HL-60 (cell line): ENCODE results near the gene SPRR2D.
A peak's percentile ranks its signal among the peaks of the same experiment; 100 is the strongest.

Source experiments
- DNase-seq, 2 experiments: peaks; one replicate each; pipeline ENCODE4 v3.0.0-alpha.2; 2010 to 2020; ENCODE audit warnings: low read depth in 1 of 2, low spot score in 1 of 2
- H3K27ac ChIP-seq: fragments of 250-450 bp; sonication (Bioruptor Pico); replicated peaks from 2 replicates; pipeline ENCODE4 v1.5.1; 2020; ENCODE audit warnings: mild to moderate bottlenecking, moderate library complexity
- H3K27me3 ChIP-seq: fragments of 250-450 bp; sonication (Bioruptor Pico); 2 replicates; pipeline ENCODE4 v1.5.1; 2021; ENCODE audit warnings: mild to moderate bottlenecking, moderate library complexity; ENCODE audit not compliant: insufficient read depth, poor library complexity, severe bottlenecking
- H3K4me3 ChIP-seq: replicated peaks from 2 replicates; pipeline ENCODE4 v1.5.1; 2011; ENCODE audit warnings: mild to moderate bottlenecking, control low read depth, low read length; ENCODE audit not compliant: insufficient read depth
- CTCF ChIP-seq: IDR thresholded peaks from one replicate; pipeline ENCODE4 v1.5.1; 2011; ENCODE audit warnings: low read length, control low read depth, inconsistent platforms; ENCODE audit not compliant: insufficient read depth
- GABPA ChIP-seq: IDR thresholded peaks from 2 replicates; pipeline ENCODE4 v1.6.1; 2012; ENCODE audit warnings: low read depth
- POLR2AphosphoS5 ChIP-seq: IDR thresholded peaks from 2 replicates; pipeline ENCODE4 v1.6.1; 2012; ENCODE audit warnings: low read depth
- REST ChIP-seq: IDR thresholded peaks from 2 replicates; pipeline ENCODE4 v1.6.1; 2012; ENCODE audit warnings: low read depth; ENCODE audit not compliant: insufficient replicate concordance
- SPI1 ChIP-seq: IDR thresholded peaks from 2 replicates; pipeline ENCODE4 v1.6.1; 2012; ENCODE audit warnings: low read depth, mild to moderate bottlenecking, borderline replicate concordance

The SPRR2D gene

GRCh38 chr1:153072806-153073726 is 32.1 kb upstream of the SPRR2D start:
- Histone ChIP-seq H3K27me3 (peaks cover 2% of the 10 kb centered on the region), H3K4me3 (no peak overlapping the region), H3K27ac (no peak overlapping the region)
- TF ChIP-seq SPI1, result 0 out of 2 replicates have a peak, but pooled peaks have one; percentile 1
- TF ChIP-seq REST, result no peak
- no peak for DNase-seq

GRCh38 chr1:153071511-153071910 is 30.6 kb upstream of the SPRR2D start, which contains the start of gene SPRR2B:
SPRR2B (minus strand) TSS chr1:153071611; CDS start chr1:153070839, 772 bp downstream.
- TF ChIP-seq SPI1, result no peak
- no peak for TF ChIP-seq REST
- TF ChIP-seq GABPA, result no peak
- TF ChIP-seq POLR2AphosphoS5, result no peak
- TF ChIP-seq CTCF, result no peak
- Histone ChIP-seq H3K4me3 (no peak within 1 kb of the TSS), H3K27ac (no peak within 1 kb of the TSS), H3K27me3 (peaks cover 2% of the 10 kb centered on the region)
- DNase-seq, result no peak

- Histone ChIP-seq H3K27me3 (peaks cover 2% of the 10 kb centered on the region), H3K4me3 (no peak overlapping the region), H3K27ac (no peak overlapping the region)
- DNase-seq, result no peak
- TF ChIP-seq SPI1 (no peak), POLR2AphosphoS5 (no peak), REST (no peak), CTCF (no peak), GABPA (no peak)
These were observed 29.3 kb upstream of the SPRR2D start for GRCh38 chr1:153070243-153070642.
